K562 (cell line): ENCODE data around the gene ARMC8. TPM values are rescaled to one million over a fixed set of nuclear protein-coding genes. Genes with fewer than 3 reads are reported as not detected.

ENCODE experiments used
- ATAC-seq: fragments of 200-7000 bp; cut with Tn5 transposase; 3 replicates; pipeline ENCODE4 v1.9.1; 2020; ENCODE audit warnings: moderate library complexity
- BruUV-seq: library from RNA; stranded (reverse); fragments of 400-500 nt; replicated peaks from 2 replicates; lab custom pipeline; 2021; lab: Mats Ljungman, UMichigan
- CTCF ChIA-PET: fragments of 300-600 bp; formaldehyde crosslinking; extraction: SDS; loops from one replicate; lab custom pipeline; 2021; ENCODE audit warnings: low intra/inter-chr PET ratio; lab: Yijun Ruan, JAX
- POLR2A ChIA-PET: fragments of 300-600, 350-650 bp; sonication (Branson Sonifier 250); formaldehyde crosslinking; extraction: SDS; loops from one replicate; lab custom pipeline; 2021; ENCODE audit warnings: antibody characterized with exemption, inconsistent platforms; lab: Yijun Ruan, JAX
- DNase-seq, 4 experiments: peaks; one replicate each; pipeline versions ENCODE4 v3.0.0 to v3.0.0-alpha.2; 2011 to 2018; ENCODE audit warnings: low spot score in 3 of 4, mixed read lengths in 3 of 4; ENCODE audit errors: extremely low read depth in 1 of 4
- FAIRE-seq: peaks from 2 replicates; lab custom pipeline; 2011; peaks lifted over from hg19 to GRCh38; lab: Jason Lieb, UNC
- H2AFZ ChIP-seq: 2 replicates; pipeline ENCODE4 v1.6.0; 2011; ENCODE audit warnings: low read depth, low read length, control low read depth, inconsistent platforms
- H3K27ac ChIP-seq: fragments of 200-600 bp; 3 replicates; pipeline ENCODE4 v1.8.0; 2011; ENCODE audit warnings: low read depth, mild to moderate bottlenecking, control low read depth, inconsistent platforms, low read length, moderate library complexity, mixed read lengths; ENCODE audit errors: extremely low read depth
- H3K27me3 ChIP-seq, 2 experiments: fragments of 300-600 bp in 1 of 2; 2 replicates in 1 of 2; 3 replicates in 1 of 2; pipeline versions ENCODE4 v1.6.0 to v1.8.0; 2011; ENCODE audit warnings: inconsistent platforms in 2 of 2, low read length in 2 of 2, mild to moderate bottlenecking in 1 of 2, mixed read lengths in 1 of 2, moderate library complexity in 1 of 2; ENCODE audit not compliant: control insufficient read depth in 2 of 2, insufficient read depth in 2 of 2
- H3K36me3 ChIP-seq: fragments of 300-600 bp; 3 replicates; pipeline ENCODE4 v1.8.0; 2011; ENCODE audit warnings: mild to moderate bottlenecking, low read length, inconsistent platforms; ENCODE audit not compliant: control insufficient read depth, insufficient read depth
- H3K4me1 ChIP-seq, 2 experiments: fragments of 200-600 bp in 1 of 2; replicated peaks in 1 of 2; 2 replicates in 1 of 2; 3 replicates in 1 of 2; pipeline versions ENCODE4 v1.5.1 to v1.8.0; 2011; ENCODE audit warnings: inconsistent platforms in 2 of 2, low read length in 2 of 2, mild to moderate bottlenecking in 1 of 2, mixed read lengths in 1 of 2, moderate library complexity in 1 of 2; ENCODE audit not compliant: control insufficient read depth in 2 of 2, insufficient read depth in 2 of 2
- H3K4me2 ChIP-seq: 2 replicates; pipeline ENCODE4 v1.6.1; 2011; ENCODE audit warnings: low read length, control low read depth, inconsistent platforms, mixed read lengths; ENCODE audit not compliant: insufficient read depth
- H3K4me3 ChIP-seq: fragments of 200-600 bp; sonication (generic), shearing (Covaris generic); 2 replicates; pipeline ENCODE4 v1.5.1; 2016; ENCODE audit warnings: control low read depth, inconsistent platforms
- H3K79me2 ChIP-seq: fragments of 200-600 bp; 3 replicates; pipeline ENCODE4 v1.8.0; 2011; ENCODE audit warnings: low read length, inconsistent platforms; ENCODE audit not compliant: control insufficient read depth, insufficient read depth
- H3K9ac ChIP-seq, 2 experiments: 2 replicates each; pipeline versions ENCODE4 v1.6.0 to v1.6.1; 2011; ENCODE audit warnings: low read depth in 2 of 2, low read length in 2 of 2, control low read depth in 1 of 2, inconsistent platforms in 1 of 2, mild to moderate bottlenecking in 1 of 2, mixed read lengths in 1 of 2; ENCODE audit not compliant: insufficient read depth in 1 of 2
- H3K9me1 ChIP-seq: one replicate; pipeline ENCODE4 v1.6.0; 2011; ENCODE audit warnings: inconsistent platforms, mild to moderate bottlenecking, low read length, moderate library complexity; ENCODE audit not compliant: control insufficient read depth, insufficient read depth
- H3K9me3 ChIP-seq: replicated peaks from 2 replicates; pipeline ENCODE4 v1.5.1; 2011; ENCODE audit warnings: low read depth, low read length, inconsistent platforms; ENCODE audit not compliant: control insufficient read depth, insufficient read depth
- H4K20me1 ChIP-seq: replicated peaks from 2 replicates; pipeline ENCODE4 v1.6.1; 2011; ENCODE audit warnings: low read length, inconsistent platforms, mixed read lengths; ENCODE audit not compliant: control insufficient read depth, insufficient read depth
- CLOCK ChIP-seq: fragments of 250-450 bp; sonication (Bioruptor Pico); IDR thresholded peaks from 2 replicates; pipeline ENCODE4 v1.4.0; 2020; ENCODE audit warnings: mild to moderate bottlenecking, moderate library complexity, borderline replicate concordance
- CUX1 ChIP-seq: fragments of 200-800 bp; sonication (Bioruptor generic); IDR thresholded peaks from 2 replicates; pipeline ENCODE4 v1.6.1; 2016; ENCODE audit warnings: missing genetic modification characterization, missing compliant biosample characterization
- FOSL1 ChIP-seq: fragments of 200-800 bp; sonication (Bioruptor generic); conservative IDR thresholded peaks from 2 replicates; pipeline ENCODE4 v1.6.1; 2016; ENCODE audit warnings: missing genetic modification characterization, missing compliant biosample characterization
- NFIC ChIP-seq: fragments of 450-650 bp; IDR thresholded peaks from 2 replicates; pipeline ENCODE4 v1.6.1; 2017; ENCODE audit warnings: mild to moderate bottlenecking, inconsistent platforms
- POLR2AphosphoS5 ChIP-seq: IDR thresholded peaks from 2 replicates; pipeline ENCODE4 v1.6.1; 2011; ENCODE audit warnings: mild to moderate bottlenecking, low read depth, low read length, moderate library complexity; ENCODE audit not compliant: control insufficient read depth, insufficient read depth
- POLR2H ChIP-seq: IDR thresholded peaks from 2 replicates; pipeline ENCODE4 v1.6.1; 2016; ENCODE audit warnings: missing genetic modification characterization, low read depth, mild to moderate bottlenecking, control low read depth, missing compliant biosample characterization, moderate library complexity
- PRPF4 ChIP-seq: fragments of 200-400 bp; formaldehyde crosslinking; IDR thresholded peaks from one replicate; pipeline ENCODE4 v1.6.1; 2017; ENCODE audit warnings: low read length, low read depth, mild to moderate bottlenecking; ENCODE audit not compliant: insufficient read depth, poor library complexity, severe bottlenecking
- RBM15 ChIP-seq: fragments of 200-400 bp; formaldehyde crosslinking; IDR thresholded peaks from 2 replicates; pipeline ENCODE4 v1.6.1; 2018; ENCODE audit warnings: mild to moderate bottlenecking, low read length, moderate library complexity; ENCODE audit not compliant: insufficient read depth
- RUNX1 ChIP-seq: sonication (generic); IDR thresholded peaks from 2 replicates; pipeline ENCODE4 v1.6.1; 2016; ENCODE audit warnings: antibody characterized with exemption, low read depth
- TAL1 ChIP-seq: fragments of 450-650 bp; IDR thresholded peaks from 2 replicates; pipeline ENCODE4 v1.6.1; 2016; ENCODE audit warnings: mild to moderate bottlenecking
- ZBTB43 ChIP-seq: sonication (generic); formaldehyde crosslinking; IDR thresholded peaks from 2 replicates; pipeline ENCODE4 v1.8.0; 2023; ENCODE audit warnings: mild to moderate bottlenecking, missing genetic modification reagents
- ZNF707 ChIP-seq: fragments of 250-450 bp; sonication (Bioruptor Pico); conservative IDR thresholded peaks from 2 replicates; pipeline ENCODE4 v1.8.0; 2022; ENCODE audit warnings: inconsistent platforms, mild to moderate bottlenecking, moderate library complexity
- WGBS: fragments of 100-300 bp; shearing (Covaris generic); methylation state at CpG from one replicate; pipeline ENCODE4 v1.1.6; 2016; ENCODE audit warnings: low coverage, mixed read lengths; ENCODE audit not compliant: insufficient coverage; ENCODE audit errors: missing lambda C conversion rate; 5-methylcytosine and 5-hydroxymethylcytosine counted together
- in situ Hi-C: fragments of 300-500 bp; cut with MboI; formaldehyde crosslinking; loops from 4 replicates; pipeline ENCODE4 v1.15.0; 2018; ENCODE audit warnings: inconsistent platforms, mixed read lengths
- intact Hi-C: fragments of 100-400 bp; cut with micrococcal nuclease; formaldehyde crosslinking; loops from 2 replicates; pipeline ENCODE4 v1.14.2; 2022
- polyA plus RNA-seq, 8 experiments: library from polyadenylated mRNA; depleted of rRNA in 4 of 8; stranded (reverse) in 5 of 8; unstranded in 3 of 8; fragments of >200 nt; fragmentation: Nextera tagmentation in 2 of 8; fragmentation: Illumina TruSeq in 1 of 8; extraction: Ambion mirVana in 2 of 8; extraction: Trizol in 1 of 8; gene quantifications; 2 replicates each; pipeline versions ENCODE4 v1.2.1 to v1.2.3, GENCODE V29; 2011 to 2014; ENCODE audit warnings: inconsistent platforms in 1 of 8, missing spikeins in 1 of 8
- total RNA-seq, 7 experiments: library from RNA; depleted of rRNA in 6 of 7; stranded (reverse); fragments of >200 nt in 6 of 7; fragmentation: Illumina TruSeq in 2 of 7; extraction: Trizol in 2 of 7; gene quantifications; 2 replicates each; pipeline versions ENCODE4 v1.2.1 to v1.2.3, GENCODE V29; 2011 to 2021; ENCODE audit warnings: low replicate concordance in 1 of 7

The ARMC8 gene
- total and polyA plus RNA-seq, 9 of the 15 experiments (the other 6 are each of a cell fraction or from before 2014, with no cell fraction given): 22.4 to 76.1 (median 37.3) TPM

- TF ChIP-seq ZNF707 (CRISPR knock-in tag) (no peak), RBM15 (no peak), NFIC (no peak)
These were observed 123.4 kb downstream of the ARMC8 start (continued) for GRCh38 chr3:138310494-138310893.

GRCh38 chr3:138314751-138315150 lies 127.7 kb downstream of the ARMC8 start:
- Histone ChIP-seq H3K9ac (no peak overlapping the region), H3K4me3 (no peak overlapping the region), H3K79me2 (no peaks in the 10 kb centered on the region), H3K36me3 (no peaks in the 10 kb centered on the region), H3K9me3 (no peaks in the 10 kb centered on the region), H3K27me3 (peaks cover 4 to 11% of the 10 kb centered on the region in 2 experiments; a peak in 2 of 5 replicates), H3K4me1 (no peaks in the 10 kb centered on the region; a peak in 1 of 5 replicates), H3K27ac (no peak overlapping the region), H3K4me2 (no peak overlapping the region), H2AFZ (no peak overlapping the region), H4K20me1 (no peaks in the 10 kb centered on the region), H3K9me1 (no peaks in the 10 kb centered on the region)
- ATAC-seq: no peak
- intact Hi-C loops (no loop called here), in situ Hi-C loops (no loop called here)
- WGBS: 0% methylated on average over 1 of the region's 1 CpG
- ChIA-PET POLR2A (interaction anchor here (1.0 kb wide), 1 partner anchor 14 kb away, joined by 3 read pairs; no protein-coding TSS in a partner anchor), CTCF (no interaction called here)
- BruUV-seq: no TSS peak
- DNase-seq: no peak
- FAIRE-seq: no peak
- TF ChIP-seq TAL1 (no peak), RUNX1 (no peak), CUX1 (CRISPR knock-in tag) (no peak), POLR2AphosphoS5 (no peak), FOSL1 (no peak), CLOCK (CRISPR knock-in tag) (no peak), ZBTB43 (no peak), POLR2H (tag) (no peak), PRPF4 (no peak)
